Smooth muscle cell (in vitro differentiated cells): ENCODE data around the gene ZNF213. TPM values are rescaled to one million over a fixed set of nuclear protein-coding genes. Genes with fewer than 3 reads are reported as not detected.

Experiments used
- DNase-seq: peaks from one replicate; lab custom pipeline; 2025; ENCODE audit not compliant: unreplicated experiment; lab: John Stamatoyannopoulos, UW
- H2AFZ ChIP-seq: fragments of 200-600 bp; sonication (generic); 2 replicates; pipeline ENCODE4 v1.6.0; 2016; ENCODE audit warnings: antibody characterized with exemption, low read depth, mild to moderate bottlenecking
- H3F3A ChIP-seq: fragments of 200-600 bp; sonication (generic); 2 replicates; pipeline ENCODE4 v1.6.0; 2017; ENCODE audit warnings: antibody characterized with exemption, low read depth
- H3K27ac ChIP-seq: fragments of 200-600 bp; sonication (generic); 2 replicates; pipeline ENCODE4 v1.5.1; 2016; ENCODE audit warnings: low read depth, mild to moderate bottlenecking
- H3K27me3 ChIP-seq: fragments of 200-600 bp; sonication (generic); 2 replicates; pipeline ENCODE4 v1.6.1; 2016; ENCODE audit warnings: low read depth, mild to moderate bottlenecking
- H3K36me3 ChIP-seq: fragments of 200-600 bp; sonication (generic); 2 replicates; pipeline ENCODE4 v1.5.1; 2016; ENCODE audit warnings: low read depth
- H3K4me1 ChIP-seq: fragments of 200-600 bp; sonication (generic); 2 replicates; pipeline ENCODE4 v1.5.1; 2016; ENCODE audit warnings: low read depth
- H3K4me2 ChIP-seq: fragments of 200-600 bp; sonication (generic); 2 replicates; pipeline ENCODE4 v1.6.0; 2016; ENCODE audit warnings: mild to moderate bottlenecking
- H3K4me3 ChIP-seq: fragments of 200-600 bp; sonication (generic); 2 replicates; pipeline ENCODE4 v1.5.1; 2016; ENCODE audit warnings: mild to moderate bottlenecking
- H3K79me2 ChIP-seq: fragments of 200-600 bp; sonication (generic); 2 replicates; pipeline ENCODE4 v1.6.0; 2016; ENCODE audit warnings: low read depth, mild to moderate bottlenecking
- H3K9ac ChIP-seq: fragments of 200-600 bp; sonication (generic); 2 replicates; pipeline ENCODE4 v1.6.0; 2016; ENCODE audit warnings: low read depth
- H3K9me3 ChIP-seq: fragments of 200-600 bp; sonication (generic); replicated peaks from 2 replicates; pipeline ENCODE4 v1.5.1; 2016; ENCODE audit warnings: low read depth
- H4K20me1 ChIP-seq: fragments of 200-600 bp; sonication (generic); 2 replicates; pipeline ENCODE4 v1.6.0; 2016; ENCODE audit warnings: low read depth
- WGBS: methylation state at CpG from one replicate; pipeline ENCODE4 v1.1.7; 2016; ENCODE audit warnings: low lambda C conversion rate; 5-methylcytosine and 5-hydroxymethylcytosine counted together
- polyA plus RNA-seq: library from polyadenylated mRNA; unstranded; fragments of >200 nt; fragmentation: Nextera tagmentation; extraction: Ambion mirVana; gene quantifications from 2 replicates; pipeline ENCODE4 v1.2.1, GENCODE V29; 2016
- total RNA-seq: library from RNA; depleted of rRNA; stranded (reverse); fragments of >200 nt; gene quantifications from 2 replicates; pipeline ENCODE4 v1.2.3, GENCODE V29; 2014
- TF ChIP-seq, protein P1 (sequence below): fragments of 200-600 bp; sonication (generic); IDR thresholded peaks from 2 replicates; pipeline ENCODE4 v1.5.1; 2017; ENCODE audit warnings: borderline replicate concordance, mild to moderate bottlenecking, antibody characterized with exemption; ENCODE audit not compliant: insufficient read depth, poor library complexity, severe bottlenecking

Gene ZNF213
- total and polyA plus RNA-seq, 2 experiments from 2014 or later: 9.2 to 9.6 TPM

DNA sequence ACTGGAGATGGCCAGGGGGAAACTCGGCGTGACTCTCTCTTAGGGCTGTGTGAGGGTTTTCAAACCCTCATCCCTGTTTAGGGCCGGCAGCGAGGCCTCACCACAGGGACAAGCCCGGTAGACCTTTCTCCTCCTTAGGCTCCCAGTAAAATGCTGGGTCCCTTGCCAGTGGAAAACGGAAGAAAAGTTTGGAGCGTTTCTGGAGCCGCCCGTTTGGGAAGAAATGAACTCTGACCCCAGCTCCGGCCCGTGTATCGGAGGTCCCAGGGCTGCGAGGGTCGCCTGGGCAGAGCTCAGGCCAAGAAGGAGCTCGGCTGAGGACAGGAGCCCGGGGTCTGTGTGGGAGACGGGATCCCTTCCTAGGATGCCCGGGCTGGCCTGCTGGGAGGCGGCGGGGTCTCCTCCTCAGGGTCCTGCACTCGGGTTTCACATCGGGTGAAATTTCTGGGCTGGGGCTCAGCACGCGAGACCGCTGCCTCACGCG is 23.2 kb downstream of the ZNF213 start:
- no peaks in the 10 kb centered on the region for H3K27me3 ChIP-seq
- peak overlapping the region; percentile 52 for H3K9ac ChIP-seq
- peak overlapping the region; percentile 95 for H2AFZ ChIP-seq
- peak overlapping the region; percentile 72 for H3K4me3 ChIP-seq
- H3F3A ChIP-seq: peaks cover 28% of the 10 kb centered on the region
- TF ChIP-seq, protein P1, sequence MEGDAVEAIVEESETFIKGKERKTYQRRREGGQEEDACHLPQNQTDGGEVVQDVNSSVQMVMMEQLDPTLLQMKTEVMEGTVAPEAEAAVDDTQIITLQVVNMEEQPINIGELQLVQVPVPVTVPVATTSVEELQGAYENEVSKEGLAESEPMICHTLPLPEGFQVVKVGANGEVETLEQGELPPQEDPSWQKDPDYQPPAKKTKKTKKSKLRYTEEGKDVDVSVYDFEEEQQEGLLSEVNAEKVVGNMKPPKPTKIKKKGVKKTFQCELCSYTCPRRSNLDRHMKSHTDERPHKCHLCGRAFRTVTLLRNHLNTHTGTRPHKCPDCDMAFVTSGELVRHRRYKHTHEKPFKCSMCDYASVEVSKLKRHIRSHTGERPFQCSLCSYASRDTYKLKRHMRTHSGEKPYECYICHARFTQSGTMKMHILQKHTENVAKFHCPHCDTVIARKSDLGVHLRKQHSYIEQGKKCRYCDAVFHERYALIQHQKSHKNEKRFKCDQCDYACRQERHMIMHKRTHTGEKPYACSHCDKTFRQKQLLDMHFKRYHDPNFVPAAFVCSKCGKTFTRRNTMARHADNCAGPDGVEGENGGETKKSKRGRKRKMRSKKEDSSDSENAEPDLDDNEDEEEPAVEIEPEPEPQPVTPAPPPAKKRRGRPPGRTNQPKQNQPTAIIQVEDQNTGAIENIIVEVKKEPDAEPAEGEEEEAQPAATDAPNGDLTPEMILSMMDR: no peak
- H3K36me3 ChIP-seq: no peaks in the 10 kb centered on the region
- H3K9me3 ChIP-seq: no peaks in the 10 kb centered on the region
- H4K20me1 ChIP-seq: no peaks in the 10 kb centered on the region
- no peak for DNase-seq
- peak overlapping the region; percentile 60 for H3K27ac ChIP-seq
- peak overlapping the region; percentile 95 for H3K4me2 ChIP-seq
- WGBS: under 1% methylated on average over 27 of the region's 27 CpGs
- H3K79me2 ChIP-seq: no peaks in the 10 kb centered on the region
- no peaks in the 10 kb centered on the region for H3K4me1 ChIP-seq

DNA sequence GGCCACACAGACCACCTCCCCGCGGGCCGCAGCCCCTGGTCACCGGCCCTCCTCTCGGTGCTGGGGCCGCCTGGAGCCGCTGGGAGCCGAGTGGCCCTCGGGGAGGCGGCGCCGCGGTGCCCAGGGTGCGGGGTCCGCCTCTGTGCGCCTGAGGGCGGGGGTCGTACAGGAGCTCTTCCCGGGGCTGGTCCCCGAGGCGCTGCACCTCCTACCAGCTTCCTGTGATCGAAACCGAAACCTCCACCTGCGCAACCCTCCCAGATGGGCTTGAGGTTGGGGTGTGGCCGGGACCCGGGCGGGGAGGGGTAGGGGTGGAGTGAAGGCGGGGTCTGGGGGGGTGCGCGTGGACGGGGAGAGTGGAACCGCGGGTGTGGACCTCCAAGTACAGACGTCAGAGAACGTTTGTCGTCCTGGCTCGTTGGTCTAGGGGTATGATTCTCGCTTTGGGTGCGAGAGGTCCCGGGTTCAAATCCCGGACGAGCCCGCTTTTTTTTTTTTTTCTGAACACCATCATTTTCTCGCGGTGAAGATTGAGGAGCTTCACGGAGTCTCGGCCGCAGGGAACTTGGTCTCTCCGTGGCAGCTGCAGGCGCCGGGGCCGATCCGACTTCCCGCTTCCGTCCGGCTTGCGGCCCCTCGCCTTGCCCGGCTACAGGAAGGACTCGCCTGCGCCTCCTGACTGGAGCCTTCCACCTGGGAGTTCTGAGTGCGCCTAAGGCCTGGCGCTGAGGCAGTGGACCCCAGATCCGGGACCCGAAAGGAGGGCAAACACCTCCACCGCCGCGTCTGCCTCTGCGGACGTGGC is 23.9 kb downstream of the ZNF213 start:
- TF ChIP-seq, protein P1: no peak
- Histone ChIP-seq H4K20me1 (no peaks in the 10 kb centered on the region), H3K4me2 (peak overlapping the region; percentile 95), H3K36me3 (no peaks in the 10 kb centered on the region), H2AFZ (peak overlapping the region; percentile 95), H3K9me3 (no peaks in the 10 kb centered on the region), H3K4me3 (peak overlapping the region; percentile 72), H3F3A (peaks cover 24% of the 10 kb centered on the region), H3K4me1 (no peaks in the 10 kb centered on the region), H3K27ac (peak overlapping the region; percentile 60), H3K79me2 (no peaks in the 10 kb centered on the region), H3K27me3 (no peaks in the 10 kb centered on the region), H3K9ac (peak overlapping the region; percentile 73)
- WGBS: under 1% methylated on average over 67 of the region's 70 CpGs
- peak; percentile 73 for DNase-seq

DNA sequence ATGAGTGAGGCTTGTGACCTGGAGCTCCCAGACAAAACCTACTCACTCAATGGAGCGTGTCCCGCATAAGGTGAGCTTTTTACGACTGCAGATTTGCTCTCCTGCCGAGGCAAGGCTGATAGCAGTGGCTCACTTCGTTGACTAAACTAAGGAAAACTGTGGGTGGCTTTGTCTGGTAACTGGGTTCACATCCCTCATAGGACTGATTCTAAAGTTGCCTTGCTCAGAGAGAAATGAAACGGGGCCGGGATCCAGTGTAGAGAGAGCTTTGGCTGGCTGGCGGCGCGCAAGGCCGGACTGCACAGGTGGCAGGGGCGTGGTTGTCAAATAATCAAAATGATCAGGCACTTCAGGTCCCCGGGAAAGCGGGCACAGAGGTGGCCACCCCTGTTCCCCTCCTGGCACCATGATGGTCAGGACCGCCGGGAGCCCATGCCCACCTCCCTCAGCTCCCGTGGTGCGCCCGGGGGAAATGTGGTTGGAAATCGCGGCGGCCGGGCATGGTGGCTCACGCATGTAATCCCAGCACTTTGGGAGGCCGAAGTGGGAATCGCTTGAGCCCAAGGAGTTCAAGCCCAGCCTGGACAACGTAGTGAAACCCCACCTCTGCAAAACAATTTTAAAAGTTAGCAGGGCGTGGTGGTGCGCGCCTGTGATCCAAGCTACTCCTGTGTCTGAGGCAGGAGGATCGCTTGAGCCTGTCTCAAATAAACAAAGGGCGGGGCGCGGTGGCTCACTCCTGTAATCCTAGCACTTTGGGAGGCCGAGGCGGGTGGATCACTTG is 26.6 kb downstream of the ZNF213 start:
- WGBS: 92% methylated on average over 36 of the region's 36 CpGs
- Histone ChIP-seq H3F3A (peaks cover 6% of the 10 kb centered on the region), H2AFZ (no peak overlapping the region), H3K4me1 (no peaks in the 10 kb centered on the region), H3K79me2 (no peaks in the 10 kb centered on the region), H3K9ac (no peak overlapping the region), H4K20me1 (no peaks in the 10 kb centered on the region), H3K27me3 (no peaks in the 10 kb centered on the region), H3K9me3 (no peaks in the 10 kb centered on the region), H3K4me3 (no peak overlapping the region), H3K4me2 (no peak overlapping the region), H3K36me3 (no peaks in the 10 kb centered on the region), H3K27ac (no peak overlapping the region)
- TF ChIP-seq, protein P1: no peak
- no peak for DNase-seq
